IMR-90 (cell line): Measurements from ENCODE around the gene GPSM1. TPM values are rescaled to one million over a fixed set of nuclear protein-coding genes. Genes with fewer than 3 reads are reported as not detected.

Experiments
- ATAC-seq: fragments of 200-7000 bp; cut with Tn5 transposase; 2 replicates; pipeline ENCODE4 v1.9.1; 2020; ENCODE audit warnings: low read depth, mild to moderate bottlenecking, moderate library complexity
- BruUV-seq: library from RNA; stranded (reverse); fragments of 400-500 nt; replicated peaks from 2 replicates; lab custom pipeline; 2021; lab: Mats Ljungman, UMichigan
- CTCF ChIA-PET: fragments of 300-600 bp; formaldehyde crosslinking; extraction: SDS; loops from one replicate; lab custom pipeline; 2021; ENCODE audit warnings: antibody characterized with exemption; lab: Yijun Ruan, JAX
- POLR2A ChIA-PET: fragments of 300-600 bp; sonication (Branson Sonifier 250); formaldehyde crosslinking; loops from one replicate; lab custom pipeline; 2022; ENCODE audit warnings: antibody characterized with exemption; ENCODE audit not compliant: unreplicated experiment; lab: Charles Lee
- DNase-seq: peaks from one replicate; pipeline ENCODE4 v3.0.0; 2013
- H2AFZ ChIP-seq: replicated peaks from 2 replicates; pipeline ENCODE3; 2013; ENCODE audit warnings: low read length, mild to moderate bottlenecking; ENCODE audit not compliant: poor library complexity
- H2AK5ac ChIP-seq: 2 replicates; pipeline ENCODE4 v1.6.1; 2013; ENCODE audit warnings: low read depth, low read length, inconsistent platforms
- H2AK9ac ChIP-seq: replicated peaks from 2 replicates; pipeline ENCODE3; 2013; ENCODE audit warnings: mild to moderate bottlenecking, low read depth, low read length, moderate library complexity; ENCODE audit not compliant: poor library complexity
- H2BK120ac ChIP-seq: 2 replicates; pipeline ENCODE4 v1.6.1; 2013; ENCODE audit warnings: low read depth, low read length, inconsistent platforms
- H2BK15ac ChIP-seq: 3 replicates; pipeline ENCODE4 v1.6.1; 2013; ENCODE audit warnings: low read depth, low read length, inconsistent platforms
- H2BK20ac ChIP-seq: 2 replicates; pipeline ENCODE4 v1.6.1; 2013; ENCODE audit warnings: low read depth, mild to moderate bottlenecking, inconsistent platforms, low read length, moderate library complexity
- H2BK5ac ChIP-seq: 2 replicates; pipeline ENCODE4 v1.6.1; 2013; ENCODE audit warnings: mild to moderate bottlenecking, low read depth, low read length, inconsistent platforms; ENCODE audit not compliant: poor library complexity, severe bottlenecking
- H3K14ac ChIP-seq: replicated peaks from 2 replicates; pipeline ENCODE4 v1.6.1; 2013; ENCODE audit warnings: low read depth, low read length, inconsistent platforms
- H3K18ac ChIP-seq: 2 replicates; pipeline ENCODE4 v1.6.1; 2013; ENCODE audit warnings: low read depth, low read length, control low read depth
- H3K23ac ChIP-seq: 2 replicates; pipeline ENCODE4 v1.6.1; 2013; ENCODE audit warnings: low read depth, low read length, inconsistent platforms
- H3K27ac ChIP-seq: 2 replicates; pipeline ENCODE4 v1.5.1; 2013; ENCODE audit warnings: mild to moderate bottlenecking, control low read depth, low read length; ENCODE audit not compliant: insufficient read depth
- H3K27me3 ChIP-seq: 2 replicates; pipeline ENCODE4 v1.6.1; 2013; ENCODE audit warnings: low read length; ENCODE audit not compliant: control insufficient read depth, insufficient read depth
- H3K36me3 ChIP-seq: 2 replicates; pipeline ENCODE4 v1.6.1; 2013; ENCODE audit warnings: low read length, mixed read lengths; ENCODE audit not compliant: control insufficient read depth, insufficient read depth
- H3K4ac ChIP-seq: 2 replicates; pipeline ENCODE4 v1.6.1; 2013; ENCODE audit warnings: low read depth, low read length, inconsistent platforms
- H3K4me1 ChIP-seq: 2 replicates; pipeline ENCODE4 v1.6.1; 2013; ENCODE audit warnings: low read length, mixed read lengths; ENCODE audit not compliant: control insufficient read depth, insufficient read depth
- H3K4me2 ChIP-seq: 2 replicates; pipeline ENCODE4 v1.6.1; 2013; ENCODE audit warnings: low read depth, mild to moderate bottlenecking, control low read depth, low read length, moderate library complexity
- H3K4me3 ChIP-seq: 2 replicates; pipeline ENCODE4 v1.5.1; 2013; ENCODE audit warnings: low read depth, mild to moderate bottlenecking, control low read depth, low read length, moderate library complexity; ENCODE audit not compliant: insufficient read depth
- H3K56ac ChIP-seq: 2 replicates; pipeline ENCODE4 v1.6.1; 2013; ENCODE audit warnings: low read length, inconsistent platforms; ENCODE audit not compliant: insufficient read depth; ENCODE audit errors: extremely low read depth
- H3K79me1 ChIP-seq, 2 experiments: 2 replicates each; pipeline ENCODE4 v1.6.1; 2013; ENCODE audit warnings: low read length in 2 of 2, inconsistent platforms in 1 of 2, low read depth in 1 of 2
- H3K9ac ChIP-seq: 2 replicates; pipeline ENCODE4 v1.6.1; 2013; ENCODE audit warnings: low read depth, low read length, control low read depth
- H3K9me1 ChIP-seq: 2 replicates; pipeline ENCODE4 v1.6.1; 2013; ENCODE audit warnings: low read length, inconsistent platforms; ENCODE audit not compliant: insufficient read depth
- H3K9me3 ChIP-seq: 2 replicates; pipeline ENCODE4 v1.6.1; 2013; ENCODE audit warnings: low read length; ENCODE audit not compliant: control insufficient read depth, insufficient read depth
- H4K20me1 ChIP-seq: 2 replicates; pipeline ENCODE4 v1.6.1; 2013; ENCODE audit warnings: low read length, inconsistent platforms; ENCODE audit not compliant: insufficient read depth
- H4K5ac ChIP-seq: 2 replicates; pipeline ENCODE4 v1.6.1; 2013; ENCODE audit warnings: mild to moderate bottlenecking, low read depth, low read length, control low read depth
- H4K8ac ChIP-seq, 2 experiments: 2 replicates each; pipeline ENCODE4 v1.6.1; 2013; ENCODE audit warnings: low read depth in 2 of 2, low read length in 2 of 2, control low read depth in 1 of 2, inconsistent platforms in 1 of 2
- H4K91ac ChIP-seq: 2 replicates; pipeline ENCODE4 v1.6.1; 2013; ENCODE audit warnings: low read depth, low read length, inconsistent platforms; ENCODE audit not compliant: insufficient read depth
- BHLHE40 ChIP-seq: fragments of 150-350 bp; IDR thresholded peaks from 2 replicates; pipeline ENCODE4 v1.6.1; 2016; ENCODE audit warnings: mild to moderate bottlenecking, low read depth, low read length
- CEBPB ChIP-seq: IDR thresholded peaks from 2 replicates; pipeline ENCODE4 v1.6.1; 2012; ENCODE audit warnings: low read depth, low read length, improper control_type of control experiment
- CHD1 ChIP-seq: IDR thresholded peaks from 2 replicates; pipeline ENCODE4 v1.6.1; 2012; ENCODE audit warnings: low read depth, low read length, improper control_type of control experiment
- FOS ChIP-seq: fragments of 150-350 bp; IDR thresholded peaks from 2 replicates; pipeline ENCODE4 v1.6.1; 2016; ENCODE audit warnings: low read depth, low read length
- MAFK ChIP-seq: IDR thresholded peaks from 2 replicates; pipeline ENCODE4 v1.6.1; 2012; ENCODE audit warnings: low read depth, low read length, improper control_type of control experiment
- MAZ ChIP-seq: IDR thresholded peaks from 2 replicates; pipeline ENCODE4 v1.6.1; 2012; ENCODE audit warnings: low read depth, mild to moderate bottlenecking, low read length, improper control_type of control experiment, moderate library complexity, borderline replicate concordance
- MXI1 ChIP-seq: IDR thresholded peaks from 2 replicates; pipeline ENCODE4 v1.6.1; 2012; ENCODE audit warnings: low read depth, mild to moderate bottlenecking, low read length, moderate library complexity, borderline replicate concordance
- NFE2L2 ChIP-seq: fragments of 150-350 bp; IDR thresholded peaks from 2 replicates; pipeline ENCODE4 v1.6.1; 2016; ENCODE audit warnings: low read depth, mild to moderate bottlenecking, low read length
- POLR2A ChIP-seq: IDR thresholded peaks from 2 replicates; pipeline ENCODE4 v1.6.1; 2012; ENCODE audit warnings: mild to moderate bottlenecking, low read depth, low read length
- RAD21 ChIP-seq: IDR thresholded peaks from 2 replicates; pipeline ENCODE4 v1.6.1; 2012; ENCODE audit warnings: low read length, improper control_type of control experiment
- RCOR1 ChIP-seq: IDR thresholded peaks from 2 replicates; pipeline ENCODE4 v1.6.1; 2012; ENCODE audit warnings: mild to moderate bottlenecking, low read length, improper control_type of control experiment; ENCODE audit not compliant: insufficient replicate concordance
- RFX5 ChIP-seq: IDR thresholded peaks from 2 replicates; pipeline ENCODE4 v1.8.0; 2012; ENCODE audit warnings: low read depth, mild to moderate bottlenecking, low read length, moderate library complexity
- SMC3 ChIP-seq: fragments of 150-350 bp; IDR thresholded peaks from 2 replicates; pipeline ENCODE4 v1.6.1; 2016; ENCODE audit warnings: low read depth, mild to moderate bottlenecking, antibody characterized with exemption, low read length, moderate library complexity
- WGBS, 2 experiments: methylation state at CpG; one replicate each; pipeline versions ENCODE4 v1.1.5 to v1.1.7; 2013; ENCODE audit warnings: missing lambda C conversion rate in 2 of 2; ENCODE audit not compliant: insufficient read length in 1 of 2; ENCODE audit errors: extremely low coverage in 2 of 2; 5-methylcytosine and 5-hydroxymethylcytosine counted together
- dilution Hi-C: fragments of 300-500 bp; cut with HindIII; formaldehyde crosslinking; loops from one replicate; pipeline ENCODE4 v1.14.3; 2018; ENCODE audit warnings: low sequenced_read_pairs; ENCODE audit not compliant: unreplicated experiment
- in situ Hi-C: fragments of 300-500 bp; cut with MboI; formaldehyde crosslinking; loops from 3 replicates; pipeline ENCODE4 v1.14.3; 2019; ENCODE audit warnings: low sequenced_read_pairs, inconsistent platforms, mixed read lengths
- intact Hi-C: fragments of 100-400 bp; cut with micrococcal nuclease; formaldehyde crosslinking; loops from 2 replicates; pipeline ENCODE4 v1.10.0; 2022
- polyA plus RNA-seq, 3 experiments: library from polyadenylated mRNA; depleted of rRNA; stranded (reverse); fragments of >200 nt; gene quantifications; 2 replicates each; pipeline ENCODE4 v1.2.3, GENCODE V29; 2012; ENCODE audit warnings: low replicate concordance in 1 of 3
- total RNA-seq: library from RNA; depleted of rRNA; stranded (reverse); fragments of >200 nt; gene quantifications from 2 replicates; pipeline ENCODE4 v1.2.3, GENCODE V29; 2012
- TF ChIP-seq, protein P1 (sequence below): conservative IDR thresholded peaks from 2 replicates; pipeline ENCODE4 v1.5.1; 2012; ENCODE audit warnings: mild to moderate bottlenecking, low read depth, low read length, improper control_type of control experiment
- TF ChIP-seq, protein P2 (sequence below): fragments of 150-350 bp; IDR thresholded peaks from 2 replicates; pipeline ENCODE4 v1.6.1; 2017; ENCODE audit warnings: mild to moderate bottlenecking, antibody characterized with exemption, low read length, low read depth
- TF ChIP-seq, protein P3 (sequence below): fragments of 150-350 bp; IDR thresholded peaks from 2 replicates; pipeline ENCODE4 v1.6.1; 2016; ENCODE audit warnings: low read depth, mild to moderate bottlenecking, low read length, moderate library complexity, borderline replicate concordance

GPSM1 gene
- total and polyA plus RNA-seq, 2 of the 4 experiments (the other 2 are of a cell fraction), result 28.7 to 71.2 TPM

DNA sequence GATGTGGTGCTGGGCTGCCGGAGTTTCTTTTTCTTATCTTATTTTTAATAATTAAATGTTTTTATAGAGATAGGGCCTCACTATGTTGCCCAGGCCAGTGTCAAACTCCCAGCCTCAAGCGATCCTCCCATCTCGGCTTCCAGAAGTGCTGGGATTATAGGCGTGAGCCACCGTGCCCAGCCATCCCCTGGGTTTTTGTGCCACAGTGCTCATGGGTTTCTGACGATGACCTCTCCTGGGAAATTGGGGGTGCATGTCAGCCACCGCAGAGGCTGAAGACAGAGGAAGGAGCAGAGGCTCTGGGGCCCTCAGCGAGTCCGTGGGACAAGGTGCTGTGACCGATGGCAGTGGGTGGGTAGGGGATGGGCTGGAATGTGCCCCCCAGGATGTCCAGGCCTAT is 14.4 kb downstream of the GPSM1 start:
- no peak overlapping the region for H2AFZ ChIP-seq
- H4K8ac ChIP-seq, result no peak overlapping the region
- no peak overlapping the region for H3K56ac ChIP-seq
- no peak overlapping the region for H3K9ac ChIP-seq
- POLR2A ChIA-PET, result no interaction called here
- CTCF ChIA-PET, result interaction anchor here (0.8 kb wide), 1 partner anchor 21 kb away, joined by 3 read pairs; no protein-coding TSS in a partner anchor
- H2AK5ac ChIP-seq, result no peak overlapping the region
- no peak overlapping the region for H3K14ac ChIP-seq
- no peak overlapping the region for H3K4me2 ChIP-seq
- H2BK120ac ChIP-seq, result no peak overlapping the region
- no peak overlapping the region for H3K4ac ChIP-seq
- in situ Hi-C loops (no loop called here), intact Hi-C loops (no loop called here), dilution Hi-C loops (no loop called here)
- H3K4me3 ChIP-seq, result no peak overlapping the region
- peaks cover 77% of the 10 kb centered on the region for H3K36me3 ChIP-seq
- TF ChIP-seq BHLHE40 (no peak), CEBPB (no peak), SMC3 (no peak), CHD1 (no peak), RAD21 (no peak), RFX5 (no peak), NFE2L2 (no peak), RCOR1 (no peak), MAZ (no peak), MXI1 (no peak), POLR2A (no peak), MAFK (no peak), FOS (no peak)
- TF ChIP-seq, protein P1, sequence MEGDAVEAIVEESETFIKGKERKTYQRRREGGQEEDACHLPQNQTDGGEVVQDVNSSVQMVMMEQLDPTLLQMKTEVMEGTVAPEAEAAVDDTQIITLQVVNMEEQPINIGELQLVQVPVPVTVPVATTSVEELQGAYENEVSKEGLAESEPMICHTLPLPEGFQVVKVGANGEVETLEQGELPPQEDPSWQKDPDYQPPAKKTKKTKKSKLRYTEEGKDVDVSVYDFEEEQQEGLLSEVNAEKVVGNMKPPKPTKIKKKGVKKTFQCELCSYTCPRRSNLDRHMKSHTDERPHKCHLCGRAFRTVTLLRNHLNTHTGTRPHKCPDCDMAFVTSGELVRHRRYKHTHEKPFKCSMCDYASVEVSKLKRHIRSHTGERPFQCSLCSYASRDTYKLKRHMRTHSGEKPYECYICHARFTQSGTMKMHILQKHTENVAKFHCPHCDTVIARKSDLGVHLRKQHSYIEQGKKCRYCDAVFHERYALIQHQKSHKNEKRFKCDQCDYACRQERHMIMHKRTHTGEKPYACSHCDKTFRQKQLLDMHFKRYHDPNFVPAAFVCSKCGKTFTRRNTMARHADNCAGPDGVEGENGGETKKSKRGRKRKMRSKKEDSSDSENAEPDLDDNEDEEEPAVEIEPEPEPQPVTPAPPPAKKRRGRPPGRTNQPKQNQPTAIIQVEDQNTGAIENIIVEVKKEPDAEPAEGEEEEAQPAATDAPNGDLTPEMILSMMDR, result no peak
- TF ChIP-seq, protein P2, sequence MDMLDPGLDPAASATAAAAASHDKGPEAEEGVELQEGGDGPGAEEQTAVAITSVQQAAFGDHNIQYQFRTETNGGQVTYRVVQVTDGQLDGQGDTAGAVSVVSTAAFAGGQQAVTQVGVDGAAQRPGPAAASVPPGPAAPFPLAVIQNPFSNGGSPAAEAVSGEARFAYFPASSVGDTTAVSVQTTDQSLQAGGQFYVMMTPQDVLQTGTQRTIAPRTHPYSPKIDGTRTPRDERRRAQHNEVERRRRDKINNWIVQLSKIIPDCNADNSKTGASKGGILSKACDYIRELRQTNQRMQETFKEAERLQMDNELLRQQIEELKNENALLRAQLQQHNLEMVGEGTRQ, result no peak
- TF ChIP-seq, protein P3, sequence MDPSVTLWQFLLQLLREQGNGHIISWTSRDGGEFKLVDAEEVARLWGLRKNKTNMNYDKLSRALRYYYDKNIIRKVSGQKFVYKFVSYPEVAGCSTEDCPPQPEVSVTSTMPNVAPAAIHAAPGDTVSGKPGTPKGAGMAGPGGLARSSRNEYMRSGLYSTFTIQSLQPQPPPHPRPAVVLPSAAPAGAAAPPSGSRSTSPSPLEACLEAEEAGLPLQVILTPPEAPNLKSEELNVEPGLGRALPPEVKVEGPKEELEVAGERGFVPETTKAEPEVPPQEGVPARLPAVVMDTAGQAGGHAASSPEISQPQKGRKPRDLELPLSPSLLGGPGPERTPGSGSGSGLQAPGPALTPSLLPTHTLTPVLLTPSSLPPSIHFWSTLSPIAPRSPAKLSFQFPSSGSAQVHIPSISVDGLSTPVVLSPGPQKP, result no peak
- H4K20me1 ChIP-seq, result peaks cover 78% of the 10 kb centered on the region
- H3K79me1 ChIP-seq, result peaks cover 13 to 72% of the 10 kb centered on the region in 2 experiments
- 83% methylated on average over 1 of the region's 10 CpGs; no CpG with 5 or more reads in 1 of the 2 experiments for WGBS, 2 experiments
- H2AK9ac ChIP-seq, result peak overlapping the region; percentile 56
- no TSS peak for BruUV-seq
- no peak overlapping the region for H2BK20ac ChIP-seq
- H3K23ac ChIP-seq, result no peak overlapping the region
- no peak overlapping the region for H3K27ac ChIP-seq
- H3K18ac ChIP-seq, result no peak overlapping the region
- DNase-seq (no peak), ATAC-seq (no peak)
- no peaks in the 10 kb centered on the region for H3K9me3 ChIP-seq
- H4K5ac ChIP-seq, result no peak overlapping the region
- H2BK15ac ChIP-seq, result no peak overlapping the region
- no peaks in the 10 kb centered on the region for H3K27me3 ChIP-seq
- H3K4me1 ChIP-seq, result peaks cover 8% of the 10 kb centered on the region; the same call in 1 of the 2 replicates
- no peak overlapping the region for H2BK5ac ChIP-seq
- peaks cover 4% of the 10 kb centered on the region; the same call in 1 of the 2 replicates for H3K9me1 ChIP-seq
- H4K91ac ChIP-seq, result no peak overlapping the region
